Muscle layer of duodenum (tissue), 2 donors: ENCODE data around the gene CFAP126.
"Not testable (repeated sequence)": the region's sequence is repeated elsewhere in the genome, so short reads cannot be mapped to it uniquely, and the experiment has no call there.

Source experiments
- H3K27ac ChIP-seq: one replicate; pipeline ENCODE4 v1.7.0; 2013; ENCODE audit warnings: mild to moderate bottlenecking, low read length
- H3K27me3 ChIP-seq: one replicate; pipeline ENCODE4 v1.7.0; 2013; ENCODE audit warnings: low read depth, mild to moderate bottlenecking, control low read depth, low read length
- H3K36me3 ChIP-seq, 2 donors: one replicate each; pipeline ENCODE4 v1.7.0; 2013; ENCODE audit warnings: low read length in 2 of 2, control low read depth in 1 of 2, mild to moderate bottlenecking in 1 of 2; ENCODE audit not compliant: insufficient read depth in 2 of 2, control insufficient read depth in 1 of 2
- H3K4me1 ChIP-seq, 2 donors: one replicate each; pipeline ENCODE4 v1.7.0; 2013; ENCODE audit warnings: low read length in 2 of 2, mild to moderate bottlenecking in 2 of 2, control low read depth in 1 of 2, moderate library complexity in 1 of 2; ENCODE audit not compliant: insufficient read depth in 2 of 2, control insufficient read depth in 1 of 2
- H3K4me3 ChIP-seq, 2 donors: one replicate each; pipeline ENCODE4 v1.7.0; 2013; ENCODE audit warnings: low read length in 2 of 2, low read depth in 1 of 2, mild to moderate bottlenecking in 1 of 2
- H3K9me3 ChIP-seq, 2 donors: one replicate each; pipeline ENCODE4 v1.7.0; 2013; ENCODE audit warnings: low read length in 2 of 2, control low read depth in 1 of 2, mild to moderate bottlenecking in 1 of 2; ENCODE audit not compliant: control insufficient read depth in 1 of 2
- donor health status: healthy.

Gene CFAP126

GRCh38 chr1:161335796-161336195 lies 31.9 kb downstream of the CFAP126 start:
- Histone ChIP-seq H3K36me3 (peaks cover 23 to 53% of the 10 kb centered on the region in 2 donors), H3K27ac (no peak overlapping the region), H3K4me3 (no peak overlapping the region)

DNA sequence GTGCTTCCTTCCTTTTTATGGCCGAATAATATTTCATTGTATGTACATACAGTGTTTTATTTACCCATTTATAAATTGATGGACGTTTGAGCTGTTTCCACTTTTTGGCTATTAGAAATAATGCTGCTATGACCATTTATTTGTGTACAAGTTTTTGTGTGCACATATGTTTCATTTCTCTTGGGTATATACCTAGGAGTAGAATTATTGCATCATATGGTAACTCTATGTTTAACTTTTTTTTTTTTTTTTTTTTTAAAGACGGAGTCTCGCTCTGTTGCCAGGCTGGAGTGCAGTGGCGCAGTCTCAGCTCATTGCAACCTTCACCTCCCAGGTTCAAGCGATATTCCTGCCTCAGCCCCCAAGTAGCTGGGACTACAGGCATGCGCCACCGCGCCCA lies 34.5 kb downstream of the CFAP126 start:
- Histone ChIP-seq H3K36me3 (peaks cover 36 to 70% of the 10 kb centered on the region in 2 donors), H3K27me3 (no peaks in the 10 kb centered on the region), H3K4me3 (no peak overlapping the region), H3K4me1 (no peaks in the 10 kb centered on the region), H3K27ac (no peak overlapping the region), H3K9me3 (no peaks in the 10 kb centered on the region)

More at GRCh38 chr1:161335796-161336195, 31.9 kb downstream of the CFAP126 start:
- H3K9me3 ChIP-seq: no peaks in the 10 kb centered on the region
- no peaks in the 10 kb centered on the region for H3K4me1 ChIP-seq
- H3K27me3 ChIP-seq: no peaks in the 10 kb centered on the region

DNA sequence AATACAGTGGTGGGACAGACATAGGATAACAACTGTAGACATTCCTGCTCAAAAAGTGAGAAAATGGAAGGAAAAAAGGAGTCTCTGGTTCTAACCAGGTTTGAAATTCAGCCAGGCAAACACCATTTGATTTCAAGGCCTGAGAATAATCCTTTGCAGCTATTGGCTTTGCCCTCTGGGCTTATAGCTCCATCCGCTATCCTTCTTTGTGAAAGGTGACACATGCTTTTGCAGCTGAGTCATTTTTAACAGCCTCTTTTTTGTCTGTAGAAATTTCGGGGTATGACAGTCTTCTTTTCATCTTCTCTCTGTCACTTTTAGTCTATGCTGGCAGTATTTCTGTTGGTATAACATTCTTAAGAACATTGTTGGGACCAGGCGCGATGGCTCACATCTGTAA lies 37.3 kb downstream of the CFAP126 start:
- no peaks in the 10 kb centered on the region for H3K4me1 ChIP-seq
- no peak overlapping the region for H3K4me3 ChIP-seq
- no peaks in the 10 kb centered on the region for H3K27me3 ChIP-seq
- H3K27ac ChIP-seq: no peak overlapping the region
- H3K36me3 ChIP-seq: peaks cover 37 to 84% of the 10 kb centered on the region in 2 donors
- H3K9me3 ChIP-seq: no peaks in the 10 kb centered on the region

DNA sequence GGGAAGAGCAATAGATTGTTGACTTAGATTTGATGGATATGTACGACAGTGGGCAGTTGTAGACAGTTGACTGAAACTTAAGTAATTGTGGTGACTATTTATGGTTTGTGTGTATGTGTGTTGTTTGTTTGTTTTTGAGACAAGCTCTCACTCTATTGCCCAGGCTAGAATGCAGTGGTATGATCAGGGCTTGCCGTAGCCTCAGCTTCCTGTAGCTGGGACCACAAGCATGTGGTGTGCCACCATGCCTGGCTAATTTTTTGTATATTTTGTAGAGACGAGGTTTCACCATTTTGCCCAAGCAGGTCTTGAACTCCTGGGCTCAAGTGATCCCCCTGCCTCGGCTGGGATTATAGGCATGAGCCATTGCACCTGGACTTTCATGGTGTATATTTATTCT lies 43.7 kb downstream of the CFAP126 start:
- Histone ChIP-seq H3K4me3 (no peak overlapping the region), H3K36me3 (peaks cover 11 to 29% of the 10 kb centered on the region in 2 donors), H3K27ac (no peak overlapping the region), H3K4me1 (no peaks in the 10 kb centered on the region), H3K9me3 (no peaks in the 10 kb centered on the region), H3K27me3 (no peaks in the 10 kb centered on the region)

DNA sequence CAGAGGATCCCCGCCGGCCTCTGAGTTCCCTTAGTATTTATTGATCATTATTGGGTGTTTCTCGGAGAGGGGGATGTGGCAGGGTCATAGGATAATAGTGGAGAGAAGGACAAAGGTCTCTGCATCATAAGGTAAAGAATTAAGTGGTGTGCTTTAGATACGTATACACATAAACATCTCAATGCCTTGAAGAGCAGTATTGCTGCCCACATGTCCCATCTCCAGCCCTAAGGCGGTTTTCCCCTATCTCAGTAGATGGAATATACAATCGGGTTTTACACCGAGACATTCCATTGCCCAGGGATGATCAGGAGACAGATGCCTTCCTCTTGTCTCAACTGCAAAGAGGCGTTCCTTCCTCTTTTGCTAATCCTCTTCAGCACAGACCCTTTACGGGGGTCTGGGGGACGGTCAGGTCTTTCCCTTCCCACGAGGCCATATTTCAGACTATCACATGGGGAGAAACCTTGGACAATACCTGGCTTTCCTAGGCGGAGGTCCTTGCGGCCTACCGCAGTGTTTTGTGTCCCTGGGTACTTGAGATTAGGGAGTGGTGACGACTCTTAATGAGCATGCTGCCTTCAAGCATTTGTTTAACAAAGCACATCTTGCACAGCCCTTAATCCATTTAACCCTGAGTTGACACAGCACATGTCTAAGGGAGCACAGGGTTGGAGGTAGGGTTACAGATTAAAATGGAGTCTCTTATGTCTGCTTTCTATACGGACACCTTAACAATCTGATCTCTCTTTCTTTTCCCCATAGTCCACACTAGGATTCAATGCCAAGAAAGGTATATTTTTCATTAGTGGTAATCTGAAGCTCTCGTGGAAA lies 51.6 kb downstream of the CFAP126 start:
- not testable (repeated sequence) for H3K27ac ChIP-seq, H3K36me3 ChIP-seq, H3K9me3 ChIP-seq, H3K27me3 ChIP-seq, H3K4me3 ChIP-seq
- peaks cover 8 to 15% of the 10 kb centered on the region in 2 donors for H3K4me1 ChIP-seq
